B cell (primary cell): ENCODE results near the gene RIOK1. TPM values are rescaled to one million over a fixed set of nuclear protein-coding genes. Genes with fewer than 3 reads are reported as not detected.

Experiments
- ATAC-seq: fragments of 200-7000 bp; cut with Tn5 transposase; one replicate; pipeline ENCODE4 v1.10.0; 2021; ENCODE audit warnings: low read depth, mild to moderate bottlenecking, moderate number of reproducible peaks, moderate library complexity
- CTCF ChIA-PET: fragments of 350-600 bp; sonication (Branson Sonifier 250); formaldehyde crosslinking; loops from one replicate; lab custom pipeline; 2021; ENCODE audit warnings: antibody characterized with exemption, inconsistent platforms; lab: Charles Lee
- POLR2A ChIA-PET: fragments of 350-600 bp; sonication (Branson Sonifier 250); formaldehyde crosslinking; loops from one replicate; lab custom pipeline; 2021; ENCODE audit warnings: antibody characterized with exemption; lab: Charles Lee
- DNase-seq: peaks from one replicate; pipeline ENCODE4 v3.0.0; 2013
- H2AFZ ChIP-seq: 2 replicates; pipeline ENCODE4 v1.6.1; 2012; ENCODE audit warnings: mild to moderate bottlenecking, low read depth, low read length; ENCODE audit not compliant: insufficient read depth, poor library complexity, severe bottlenecking
- H3K27ac ChIP-seq, 2 donors: 1 replicate in 1 of 2; 2 replicates in 1 of 2; pipeline ENCODE4 v1.5.1; 2012 to 2013; ENCODE audit warnings: low read length in 2 of 2, mild to moderate bottlenecking in 2 of 2, moderate library complexity in 1 of 2
- H3K27me3 ChIP-seq, 4 experiments: fragments of 200-600 bp in 1 of 4; sonication (generic) in 1 of 4; replicated peaks in 1 of 4; 1 replicate in 2 of 4; 2 replicates in 2 of 4; pipeline versions ENCODE4 v1.6.1 to v1.7.0; 2013 to 2016; ENCODE audit warnings: low read length in 3 of 4, mild to moderate bottlenecking in 2 of 4, mixed read lengths in 1 of 4, moderate library complexity in 1 of 4; ENCODE audit not compliant: insufficient read depth in 4 of 4, control insufficient read depth in 3 of 4; ENCODE audit errors: control extremely low read depth in 1 of 4
- H3K36me3 ChIP-seq, 2 experiments: replicated peaks in 1 of 2; 1 replicate in 1 of 2; 2 replicates in 1 of 2; pipeline versions ENCODE4 v1.6.1 to v1.7.1; 2013; ENCODE audit warnings: low read length in 1 of 2; ENCODE audit not compliant: insufficient read depth in 2 of 2, control insufficient read depth in 1 of 2; ENCODE audit errors: control extremely low read depth in 1 of 2, extremely low read depth in 1 of 2
- H3K4me1 ChIP-seq, 2 donors: fragments of 200-600 bp in 1 of 2; sonication (generic) in 1 of 2; 1 replicate in 1 of 2; 2 replicates in 1 of 2; pipeline versions ENCODE4 v1.5.1 to v1.6.1; 2013 to 2017; ENCODE audit warnings: low read length in 2 of 2; ENCODE audit not compliant: control insufficient read depth in 2 of 2, insufficient read depth in 2 of 2
- H3K4me2 ChIP-seq: replicated peaks from 2 replicates; pipeline ENCODE3; 2012; ENCODE audit warnings: mild to moderate bottlenecking, low read depth, low read length; ENCODE audit not compliant: poor library complexity, severe bottlenecking
- H3K4me3 ChIP-seq, 5 experiments: fragments of 200-600 bp in 1 of 5; sonication (generic) in 1 of 5; 1 replicate in 3 of 5; 2 replicates in 2 of 5; pipeline versions ENCODE4 v1.5.1 to v1.7.0; 2011 to 2016; ENCODE audit warnings: low read length in 4 of 5, mild to moderate bottlenecking in 4 of 5, low read depth in 2 of 5, control low read depth in 1 of 5, moderate library complexity in 1 of 5; ENCODE audit not compliant: insufficient read depth in 1 of 5; ENCODE audit errors: control extremely low read depth in 1 of 5, extremely low read depth in 1 of 5
- H3K79me2 ChIP-seq: fragments of 200-600 bp; sonication (generic); one replicate; pipeline ENCODE4 v1.6.0; 2016; ENCODE audit warnings: low read length; ENCODE audit not compliant: control insufficient read depth, insufficient read depth
- H3K9ac ChIP-seq: fragments of 200-600 bp; sonication (generic); 2 replicates; pipeline ENCODE4 v1.6.1; 2017; ENCODE audit warnings: mild to moderate bottlenecking, low read length, moderate library complexity
- H3K9me3 ChIP-seq, 3 donors: one replicate each; pipeline versions ENCODE4 v1.6.1 to v1.7.1; 2013; ENCODE audit warnings: low read length in 2 of 3; ENCODE audit not compliant: control insufficient read depth in 2 of 3, insufficient read depth in 1 of 3; ENCODE audit errors: control extremely low read depth in 1 of 3
- H4K20me1 ChIP-seq: 2 replicates; pipeline ENCODE4 v1.6.0; 2012; ENCODE audit warnings: mild to moderate bottlenecking, low read length; ENCODE audit not compliant: insufficient read depth, control insufficient read depth, poor library complexity, severe bottlenecking
- H3K27ac Mint-ChIP-seq: one replicate; pipeline ENCODE4 v1.8.0; 2021; ENCODE audit warnings: mixed read lengths
- H3K27me3 Mint-ChIP-seq: one replicate; pipeline ENCODE4 v1.8.0; 2021; ENCODE audit warnings: mixed read lengths
- H3K4me1 Mint-ChIP-seq: one replicate; pipeline ENCODE4 v1.8.0; 2021; ENCODE audit warnings: mixed read lengths
- H3K4me3 Mint-ChIP-seq: one replicate; pipeline ENCODE4 v1.8.0; 2021; ENCODE audit warnings: mixed read lengths
- H3K9me3 Mint-ChIP-seq: one replicate; pipeline ENCODE4 v1.8.0; 2022; ENCODE audit warnings: mixed read lengths; ENCODE audit not compliant: insufficient read depth
- CTCF ChIP-seq: fragments of 200-600 bp; IDR thresholded peaks from one replicate; pipeline ENCODE4 v1.8.0; 2022; ENCODE audit warnings: antibody characterized with exemption, mild to moderate bottlenecking
- EZH2 ChIP-seq: IDR thresholded peaks from 2 replicates; pipeline ENCODE4 v1.6.1; 2012; ENCODE audit warnings: borderline replicate concordance, low read depth, mild to moderate bottlenecking, moderate library complexity, low read length; ENCODE audit not compliant: insufficient read depth, poor library complexity, severe bottlenecking
- WGBS: methylation state at CpG from one replicate; pipeline ENCODE4 v1.1.5; 2013; ENCODE audit warnings: missing lambda C conversion rate; ENCODE audit not compliant: insufficient coverage; 5-methylcytosine and 5-hydroxymethylcytosine counted together
- intact Hi-C: fragments of 100-400 bp; cut with micrococcal nuclease; formaldehyde crosslinking; loops from one replicate; pipeline ENCODE4 v1.10.0; 2022
- polyA plus RNA-seq: library from polyadenylated mRNA; depleted of rRNA; stranded (reverse); fragments of >200 nt; gene quantifications from 2 replicates; pipeline ENCODE4 v1.2.3, GENCODE V29; 2012
- total RNA-seq, 2 donors: library from RNA; stranded (reverse); fragments of 120-200 nt in 1 of 2; gene quantifications; 1 replicate in 1 of 2; 2 replicates in 1 of 2; pipeline versions ENCODE4 v1.2.3 to v1.2.4, GENCODE V29; 2013 to 2022

RIOK1 gene
- total and polyA plus RNA-seq, 2 donors (not counting 1 experiment from before 2014, with no cell fraction given), result 13.9 to 25.9 TPM

GRCh38 chr6:7421066-7421465 is 31.5 kb downstream of the RIOK1 start:
- Histone ChIP-seq H3K27ac (no peak overlapping the region), H3K4me3 (no peak overlapping the region), H3K4me1 (no peaks in the 10 kb centered on the region), H3K9me3 (no peaks in the 10 kb centered on the region), H3K79me2 (no peaks in the 10 kb centered on the region), H3K27me3 (no peaks in the 10 kb centered on the region), H3K9ac (no peak overlapping the region), H4K20me1 (no peaks in the 10 kb centered on the region), H3K36me3 (peaks cover 12 to 24% of the 10 kb centered on the region in 2 experiments), H3K4me2 (no peak overlapping the region), H2AFZ (no peak overlapping the region)
- H3K4me1 Mint-ChIP-seq, result no peaks in the 10 kb centered on the region
- 100% methylated on average over 1 of the region's 3 CpGs for WGBS
- no peaks in the 10 kb centered on the region for H3K27me3 Mint-ChIP-seq
- TF ChIP-seq EZH2 (no peak), CTCF (no peak)
- no peak for ATAC-seq
- intact Hi-C loops, result no loop called here
- CTCF ChIA-PET, result no interaction called here
- no peak for DNase-seq
- no peak overlapping the region for H3K27ac Mint-ChIP-seq
- H3K4me3 Mint-ChIP-seq, result no peak overlapping the region
- POLR2A ChIA-PET, result no interaction called here
- H3K9me3 Mint-ChIP-seq, result no peaks in the 10 kb centered on the region

GRCh38 chr6:7424058-7424457 is 34.5 kb downstream of the RIOK1 start:
- CTCF ChIA-PET, result no interaction called here
- H3K79me2 ChIP-seq, result no peaks in the 10 kb centered on the region
- H3K27ac Mint-ChIP-seq, result no peak overlapping the region
- no peak overlapping the region for H3K27ac ChIP-seq
- no peaks in the 10 kb centered on the region for H3K4me1 ChIP-seq
- H3K4me1 Mint-ChIP-seq, result no peaks in the 10 kb centered on the region
- H3K27me3 ChIP-seq, result no peaks in the 10 kb centered on the region
- H3K4me2 ChIP-seq, result no peak overlapping the region
- ATAC-seq (no peak), DNase-seq (no peak)
- no peak overlapping the region for H3K4me3 Mint-ChIP-seq
- TF ChIP-seq CTCF, result no peak
- TF ChIP-seq EZH2, result no peak
- WGBS, result 93% methylated on average over 2 of the region's 5 CpGs
- intact Hi-C loops, result no loop called here
- no peak overlapping the region for H3K9ac ChIP-seq
- H2AFZ ChIP-seq, result no peak overlapping the region
- H4K20me1 ChIP-seq, result no peaks in the 10 kb centered on the region
- H3K4me3 ChIP-seq, result no peak overlapping the region
- no peaks in the 10 kb centered on the region for H3K27me3 Mint-ChIP-seq
- no peaks in the 10 kb centered on the region for H3K9me3 Mint-ChIP-seq
- peaks cover 2 to 5% of the 10 kb centered on the region in 2 experiments for H3K36me3 ChIP-seq
- POLR2A ChIA-PET, result no interaction called here
- no peaks in the 10 kb centered on the region for H3K9me3 ChIP-seq
